Transverse colon (tissue), 4 donors: ENCODE measurements around the gene MCUR1. TPM values are rescaled to one million over a fixed set of nuclear protein-coding genes. Genes with fewer than 3 reads are reported as not detected.

Source experiments
- DNase-seq: peaks from one replicate; pipeline ENCODE4 v3.0.0-alpha.2; 2019
- H3K27ac ChIP-seq, 4 donors: fragments of 200-600 bp; sonication (generic); 2 replicates each; pipeline ENCODE4 v1.5.1; 2016 to 2018; ENCODE audit warnings: inconsistent platforms in 4 of 4
- H3K27me3 ChIP-seq: fragments of 200-600 bp; sonication (generic); 2 replicates; pipeline ENCODE4 v1.5.1; 2017; ENCODE audit warnings: inconsistent platforms
- H3K36me3 ChIP-seq, 4 donors: fragments of 200-600 bp; sonication (generic); 2 replicates each; pipeline ENCODE4 v1.5.1; 2017 to 2019; ENCODE audit warnings: inconsistent platforms in 4 of 4
- H3K4me1 ChIP-seq, 4 donors: fragments of 200-600 bp; sonication (generic); 2 replicates each; pipeline ENCODE4 v1.5.1; 2017 to 2020; ENCODE audit warnings: inconsistent platforms in 4 of 4
- H3K4me3 ChIP-seq, 4 donors: fragments of 200-600 bp; sonication (generic); 1 replicate in 1 of 4; 2 replicates in 3 of 4; pipeline versions ENCODE4 v1.5.1 to v1.6.1; 2017 to 2019; ENCODE audit warnings: inconsistent platforms in 4 of 4
- H3K9me3 ChIP-seq, 2 donors: fragments of 200-600 bp; sonication (generic); 2 replicates each; pipeline ENCODE4 v1.5.1; 2017 to 2019; ENCODE audit warnings: inconsistent platforms in 2 of 2
- EP300 ChIP-seq: sonication (generic); formaldehyde crosslinking; IDR thresholded peaks from one replicate; pipeline ENCODE4 v1.6.1; 2017; ENCODE audit warnings: antibody characterized with exemption, low read depth
- POLR2A ChIP-seq: fragments of 450-650 bp; IDR thresholded peaks from one replicate; pipeline ENCODE4 v1.6.1; 2016; ENCODE audit warnings: antibody characterized with exemption, mild to moderate bottlenecking, moderate library complexity
- POLR2AphosphoS5 ChIP-seq, 3 donors: sonication (generic); formaldehyde crosslinking; IDR thresholded peaks; one replicate each; pipeline ENCODE4 v1.6.1; 2016; ENCODE audit warnings: antibody characterized with exemption in 3 of 3
- WGBS, 2 donors: methylation state at CpG; one replicate each; pipeline ENCODE4 v1.1.5; 2018; ENCODE audit warnings: low coverage in 1 of 2; 5-methylcytosine and 5-hydroxymethylcytosine counted together
- in situ Hi-C, 4 donors: fragments of 200-750 bp; cut with MboI; loops; one replicate each; pipeline versions ENCODE4 v1.15.0 to v1.15.1; 2017; ENCODE audit warnings: low sequenced_read_pairs in 3 of 4, low pct_ligation_motif_present in 1 of 4, low pct_unique_long_range_greater_than_20kb in 1 of 4
- intact Hi-C: fragments of 100-400 bp; cut with DNase I; formaldehyde crosslinking; loops from one replicate; pipeline ENCODE4 v1.15.1; 2023; ENCODE audit warnings: low total_unique reads
- total RNA-seq, 4 donors: library from RNA; depleted of rRNA; stranded (reverse); fragments of >200 nt; gene quantifications; one replicate each; pipeline ENCODE4 v1.1.0, GENCODE V29; 2016
- TF ChIP-seq, protein P1 (sequence below), 5 experiments: fragments of 200-600 bp in 3 of 5; fragments of 450-650 bp in 2 of 5; sonication (generic) in 3 of 5; IDR thresholded peaks; 1 replicate in 2 of 5; 2 replicates in 3 of 5; pipeline ENCODE4 v1.5.1; 2016 to 2017; ENCODE audit warnings: antibody characterized with exemption in 5 of 5, inconsistent platforms in 3 of 5, mild to moderate bottlenecking in 2 of 5, moderate library complexity in 1 of 5

Gene MCUR1
- total RNA-seq, 4 donors from 2014 or later = 25.7 to 58.7 (median 31.1) TPM

DNA sequence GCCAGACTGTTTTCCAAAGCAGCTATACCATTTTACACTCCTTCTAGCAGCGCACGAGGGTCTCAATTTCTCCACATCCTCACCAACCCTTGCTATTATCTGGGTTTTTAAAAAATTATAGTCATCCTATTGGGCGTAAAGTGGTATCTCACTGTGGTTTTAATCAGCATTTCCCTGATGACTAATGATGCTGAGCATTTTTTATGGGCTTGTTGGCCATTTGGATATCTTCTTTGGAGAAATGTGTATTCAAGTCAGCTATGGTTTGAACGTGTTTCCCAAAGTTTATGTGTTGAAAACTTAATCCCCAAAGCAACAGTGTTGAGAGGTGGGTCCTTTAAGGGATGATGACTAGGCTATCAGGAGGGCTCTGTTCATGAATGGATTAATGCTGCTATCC lies 6.7 kb downstream of the MCUR1 start:
- Histone ChIP-seq H3K4me3 (no peak overlapping the region), H3K4me1 (peaks cover 23 to 29% (median 27%) of the 10 kb centered on the region in 4 donors), H3K27me3 (no peaks in the 10 kb centered on the region), H3K9me3 (no peaks in the 10 kb centered on the region), H3K27ac (no peak overlapping the region), H3K36me3 (peaks cover 0 to 21% (median 7%) of the 10 kb centered on the region in 4 donors)
- WGBS, 2 donors = 87 to 96% methylated on average over 3 to 4 of the region's 4 CpGs
- in situ Hi-C loops = no loop called here
- TF ChIP-seq POLR2AphosphoS5 (IDR thresholded peaks at IDR 0.05) = no peak
- TF ChIP-seq POLR2A = no peak
- TF ChIP-seq, protein P1, sequence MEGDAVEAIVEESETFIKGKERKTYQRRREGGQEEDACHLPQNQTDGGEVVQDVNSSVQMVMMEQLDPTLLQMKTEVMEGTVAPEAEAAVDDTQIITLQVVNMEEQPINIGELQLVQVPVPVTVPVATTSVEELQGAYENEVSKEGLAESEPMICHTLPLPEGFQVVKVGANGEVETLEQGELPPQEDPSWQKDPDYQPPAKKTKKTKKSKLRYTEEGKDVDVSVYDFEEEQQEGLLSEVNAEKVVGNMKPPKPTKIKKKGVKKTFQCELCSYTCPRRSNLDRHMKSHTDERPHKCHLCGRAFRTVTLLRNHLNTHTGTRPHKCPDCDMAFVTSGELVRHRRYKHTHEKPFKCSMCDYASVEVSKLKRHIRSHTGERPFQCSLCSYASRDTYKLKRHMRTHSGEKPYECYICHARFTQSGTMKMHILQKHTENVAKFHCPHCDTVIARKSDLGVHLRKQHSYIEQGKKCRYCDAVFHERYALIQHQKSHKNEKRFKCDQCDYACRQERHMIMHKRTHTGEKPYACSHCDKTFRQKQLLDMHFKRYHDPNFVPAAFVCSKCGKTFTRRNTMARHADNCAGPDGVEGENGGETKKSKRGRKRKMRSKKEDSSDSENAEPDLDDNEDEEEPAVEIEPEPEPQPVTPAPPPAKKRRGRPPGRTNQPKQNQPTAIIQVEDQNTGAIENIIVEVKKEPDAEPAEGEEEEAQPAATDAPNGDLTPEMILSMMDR (IDR thresholded peaks at IDR 0.05) = no peak
- no peak for TF ChIP-seq EP300
- intact Hi-C loops = no loop called here
- no peak for DNase-seq

DNA sequence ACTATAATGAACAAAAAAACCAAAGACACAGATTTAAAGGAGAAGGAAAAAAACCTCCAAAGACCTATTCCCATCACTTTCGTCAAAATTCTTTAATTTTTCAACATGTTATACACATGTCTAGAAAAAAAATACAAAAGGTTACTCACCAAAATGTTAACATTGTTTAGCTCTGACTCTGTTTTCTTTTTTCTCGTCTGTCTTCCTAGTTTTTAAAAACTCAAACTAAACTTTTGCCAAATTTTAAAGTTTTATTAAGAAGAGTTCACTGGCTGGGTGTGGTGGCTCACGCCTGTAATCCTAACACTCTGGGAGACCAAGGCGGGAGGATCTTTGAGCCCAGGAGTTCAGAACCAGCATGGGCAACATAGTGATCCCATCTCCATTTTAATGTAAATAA lies 10.8 kb downstream of the MCUR1 start:
- TF ChIP-seq POLR2AphosphoS5 (IDR thresholded peaks at IDR 0.05) (no peak), EP300 (no peak), POLR2A (no peak)
- TF ChIP-seq, protein P1 (IDR thresholded peaks at IDR 0.05) = no peak
- intact Hi-C loops = no loop called here

GRCh38 chr6:13800615-13801014 lies 13.7 kb downstream of the MCUR1 start:
- in situ Hi-C loops = no loop called here
- intact Hi-C loops = no loop called here
- Histone ChIP-seq H3K27me3 (no peaks in the 10 kb centered on the region), H3K4me3 (no peak overlapping the region), H3K4me1 (no peaks in the 10 kb centered on the region), H3K36me3 (peaks cover 0 to 37% (median 14%) of the 10 kb centered on the region in 4 donors), H3K27ac (no peak overlapping the region), H3K9me3 (no peaks in the 10 kb centered on the region)
- WGBS, 2 donors = 86 to 88% methylated on average over 3 of the region's 3 CpGs
- TF ChIP-seq POLR2A (no peak), POLR2AphosphoS5 (IDR thresholded peaks at IDR 0.05) (no peak)
- TF ChIP-seq, protein P1 (IDR thresholded peaks at IDR 0.05) = no peak
- DNase-seq = no peak

More for the DNA sequence above, 10.8 kb downstream of the MCUR1 start:
- Histone ChIP-seq H3K4me1 (no peaks in the 10 kb centered on the region), H3K27me3 (no peaks in the 10 kb centered on the region), H3K4me3 (no peak overlapping the region), H3K27ac (no peak overlapping the region), H3K36me3 (peaks cover 0 to 44% (median 16%) of the 10 kb centered on the region in 4 donors), H3K9me3 (no peaks in the 10 kb centered on the region)
- no peak for DNase-seq
- 92 to 95% methylated on average over 4 of the region's 4 CpGs for WGBS, 2 donors
- in situ Hi-C loops = no loop called here

GRCh38 chr6:13796781-13797180 lies 17.6 kb downstream of the MCUR1 start:
- Histone ChIP-seq H3K4me3 (no peak overlapping the region), H3K36me3 (peaks cover 0 to 53% (median 10%) of the 10 kb centered on the region in 4 donors), H3K4me1 (no peaks in the 10 kb centered on the region), H3K27me3 (no peaks in the 10 kb centered on the region), H3K9me3 (no peaks in the 10 kb centered on the region), H3K27ac (no peak overlapping the region)
- intact Hi-C loops (no loop called here), in situ Hi-C loops (loop anchor here in 2 of 4 donors (10.0 kb wide), 1 partner anchor 268 kb away; no protein-coding TSS in a partner anchor)
- WGBS, 2 donors = 50 to 65% methylated on average over 1 of the region's 1 CpG
- TF ChIP-seq POLR2AphosphoS5 (IDR thresholded peaks at IDR 0.05) (no peak), EP300 (no peak), POLR2A (no peak)
- DNase-seq = no peak
